ENCODE data around the gene PWP1. TPM values are rescaled to one million over a fixed set of nuclear protein-coding genes. Genes with fewer than 3 reads are reported as not detected.

PWP1 gene
- total RNA-seq, 1 experiment from 2014 or later = 49.7 TPM

GRCh38 chr12:107657621-107658020 lies 28.0 kb upstream of the PWP1 start:
- H2BK120ac ChIP-seq (ENCODE audit: low read depth, low read length, poor library complexity, severe bottlenecking) = no peak overlapping the region
- no peaks in the 10 kb centered on the region for H3K9me3 Mint-ChIP-seq
- H3T11ph ChIP-seq (ENCODE audit: low read length) = no peak overlapping the region
- no peak overlapping the region for H3K56ac ChIP-seq (ENCODE audit: insufficient read length, low read depth, low read length)
- H3K4me1 Mint-ChIP-seq = peaks cover 11 to 15% of the 10 kb centered on the region in 2 experiments
- no peak overlapping the region for H4K8ac ChIP-seq (replicated peaks; ENCODE audit: insufficient read length, low read depth, low read length)
- H2AK5ac ChIP-seq (ENCODE audit: insufficient read length, low read length) = no peak overlapping the region
- H3K27me3 Mint-ChIP-seq (ENCODE audit: low read depth) = no peaks in the 10 kb centered on the region
- TF ChIP-seq CTCF (conservative IDR thresholded peaks at IDR 0.05) = no peak
- H3K27ac ChIP-seq (ENCODE audit: insufficient read length, low read depth, low read length) = no peak overlapping the region
- no peak overlapping the region for H3K14ac ChIP-seq (ENCODE audit: insufficient read depth, low read length)
- peaks cover 7% of the 10 kb centered on the region; the same call in 1 of the 2 replicates for H3K4me1 ChIP-seq (ENCODE audit: insufficient read depth, low read length)
- no peak overlapping the region for H4K5ac ChIP-seq (ENCODE audit: insufficient read length, low read depth, low read length)
- no peaks in the 10 kb centered on the region for H4K20me1 ChIP-seq (ENCODE audit: control insufficient read depth, insufficient read depth, insufficient read length)
- H3K23ac ChIP-seq (ENCODE audit: insufficient read length, low read depth, low read length) = no peak overlapping the region
- H2AFZ ChIP-seq (ENCODE audit: low read length) = no peak overlapping the region
- H3K4me3 Mint-ChIP-seq = no peak overlapping the region
- H3K27ac Mint-ChIP-seq = no peak overlapping the region
- no CpG with 5 or more reads among the region's 9 CpGs for WGBS (ENCODE audit: extremely low coverage, insufficient read length, low lambda C conversion rate)
- no peak overlapping the region for H4K91ac ChIP-seq (ENCODE audit: insufficient read length, low read depth, low read length)
- no peaks in the 10 kb centered on the region for H3K79me1 ChIP-seq (ENCODE audit: insufficient read depth, low read depth, low read length, poor library complexity, severe bottlenecking)
- no peaks in the 10 kb centered on the region for H3K79me2 ChIP-seq (ENCODE audit: insufficient read depth, low read length)
- no peak overlapping the region for H3K18ac ChIP-seq (ENCODE audit: insufficient read length, low read depth, low read length)
- H3K4me2 ChIP-seq (ENCODE audit: insufficient read depth, insufficient read length, low read length) = no peak overlapping the region
- no peak overlapping the region for H2BK12ac ChIP-seq (ENCODE audit: insufficient read length, low read depth, low read length)
- DNase-seq = no peak
- no peak overlapping the region for H2BK5ac ChIP-seq (ENCODE audit: insufficient read length, low read length)
- H2BK15ac ChIP-seq (ENCODE audit: low read depth, low read length) = no peak overlapping the region
- no peaks in the 10 kb centered on the region for H3K23me2 ChIP-seq (ENCODE audit: insufficient read length, low read depth, low read length, poor library complexity, severe bottlenecking)
- H3K27me3 ChIP-seq (ENCODE audit: insufficient read depth, low read length) = no peaks in the 10 kb centered on the region
- no peaks in the 10 kb centered on the region; a peak in 1 of 7 replicates for H3K36me3 Mint-ChIP-seq (ENCODE audit: insufficient read depth in 1 of 3, low read depth in 3 of 3)
- H3K9ac ChIP-seq (ENCODE audit: extremely low read depth, insufficient read length, low read length) = no peak overlapping the region
- H2BK20ac ChIP-seq (ENCODE audit: low read depth, low read length, poor library complexity, severe bottlenecking) = no peak overlapping the region
- no peaks in the 10 kb centered on the region for H3K9me3 ChIP-seq (ENCODE audit: control insufficient read depth, low read depth, low read length)
- H3K4ac ChIP-seq (ENCODE audit: low read depth, low read length) = no peak overlapping the region
